B cell (primary cell): ENCODE data around the gene NR5A2.

Experiments used
- CTCF ChIP-seq: fragments of 200-600 bp; IDR thresholded peaks from one replicate; pipeline ENCODE4 v1.8.0; 2022; ENCODE audit warnings: antibody characterized with exemption, mild to moderate bottlenecking
- EZH2 ChIP-seq: IDR thresholded peaks from 2 replicates; pipeline ENCODE4 v1.6.1; 2012; ENCODE audit warnings: borderline replicate concordance, low read depth, mild to moderate bottlenecking, moderate library complexity, low read length; ENCODE audit not compliant: insufficient read depth, poor library complexity, severe bottlenecking

- TF ChIP-seq CTCF = no peak
- no peak for TF ChIP-seq EZH2
Observed at GRCh38 chr1:199978408-199978940, 49.0 kb upstream of the NR5A2 start.
